ENCODE measurements around the gene B4GALT5.

B4GALT5 gene

GRCh38 chr20:49635166-49635565, 78.5 kb downstream of the B4GALT5 start:
- TF ChIP-seq CTCF (conservative IDR thresholded peaks at IDR 0.05), result no peak
- no peak overlapping the region for H3K27ac ChIP-seq

GRCh38 chr20:49634116-49634515, 79.6 kb downstream of the B4GALT5 start:
- H3K27ac ChIP-seq, result no peak overlapping the region
- no peak for TF ChIP-seq CTCF (conservative IDR thresholded peaks at IDR 0.05)

- no peak overlapping the region for H3K27ac ChIP-seq
- TF ChIP-seq CTCF (conservative IDR thresholded peaks at IDR 0.05), result no peak
Observed at GRCh38 chr20:49633643-49634042, 80.0 kb downstream of the B4GALT5 start.

- H3K27ac ChIP-seq, result no peak overlapping the region
- no peak for TF ChIP-seq CTCF (conservative IDR thresholded peaks at IDR 0.05)
Observed at GRCh38 chr20:49633023-49633422, 80.7 kb downstream of the B4GALT5 start.

GRCh38 chr20:49631856-49632418, 81.7 kb downstream of the B4GALT5 start:
- no peak for TF ChIP-seq CTCF (conservative IDR thresholded peaks at IDR 0.05)
- no peak overlapping the region for H3K27ac ChIP-seq

- no peak overlapping the region for H3K27ac ChIP-seq
- TF ChIP-seq CTCF (conservative IDR thresholded peaks at IDR 0.05), result no peak
Observed at GRCh38 chr20:49631061-49631716, 82.5 kb downstream of the B4GALT5 start.

GRCh38 chr20:49630396-49630951, 83.2 kb downstream of the B4GALT5 start:
- no peak for TF ChIP-seq CTCF (conservative IDR thresholded peaks at IDR 0.05)
- H3K27ac ChIP-seq, result no peak overlapping the region

Measured in VCaP (cell line).